ENCODE measurements around the gene ASCC3. TPM values are rescaled to one million over a fixed set of nuclear protein-coding genes. Genes with fewer than 3 reads are reported as not detected.

Gene ASCC3
- total RNA-seq, 4 donors from 2014 or later = 15.7 to 39.9 (median 29.3) TPM

- Histone ChIP-seq H3K4me3 (no peak overlapping the region), H3K4me1 (no peaks in the 10 kb centered on the region), H3K27ac (no peak overlapping the region), H3K27me3 (no peaks in the 10 kb centered on the region), H3K36me3 (no peaks in the 10 kb centered on the region), H3K9me3 (no peaks in the 10 kb centered on the region)
- DNase-seq = no peak
- TF ChIP-seq POLR2AphosphoS5 (IDR thresholded peaks at IDR 0.05) (no peak), POLR2A (IDR thresholded peaks at IDR 0.05) (no peak), CTCF (IDR thresholded peaks at IDR 0.05) (no peak), EP300 (IDR thresholded peaks at IDR 0.05; ENCODE audit: low read depth) (no peak)
- in situ Hi-C loops (cut with MboI; ENCODE audit: low pct_ligation_motif_present in 1 of 4, low pct_unique_long_range_greater_than_20kb in 1 of 4, low sequenced_read_pairs in 3 of 4) = no loop called here
- WGBS, 2 donors (ENCODE audit: low coverage in 1 of 2) = 92 to 95% methylated on average over 4 of the region's 4 CpGs
- intact Hi-C loops (cut with DNase I; ENCODE audit: low total_unique reads) = no loop called here
Observed at GRCh38 chr6:100806296-100806695, 74.8 kb downstream of the ASCC3 start.

- H3K4me3 ChIP-seq = no peak overlapping the region
- H3K36me3 ChIP-seq = no peaks in the 10 kb centered on the region
- H3K27ac ChIP-seq = no peak overlapping the region
- TF ChIP-seq POLR2AphosphoS5 (IDR thresholded peaks at IDR 0.05) = no peak
- TF ChIP-seq CTCF (IDR thresholded peaks at IDR 0.05) = no peak
- no peak for TF ChIP-seq POLR2A (IDR thresholded peaks at IDR 0.05)
- TF ChIP-seq EP300 (IDR thresholded peaks at IDR 0.05; ENCODE audit: low read depth) = no peak
- no peaks in the 10 kb centered on the region for H3K27me3 ChIP-seq
- DNase-seq = no peak
- H3K4me1 ChIP-seq = no peaks in the 10 kb centered on the region
- intact Hi-C loops (cut with DNase I; ENCODE audit: low total_unique reads) = no loop called here
- 92 to 97% methylated on average over 4 of the region's 4 CpGs for WGBS, 2 donors (ENCODE audit: low coverage in 1 of 2)
- H3K9me3 ChIP-seq = no peaks in the 10 kb centered on the region
- in situ Hi-C loops (cut with MboI; ENCODE audit: low pct_ligation_motif_present in 1 of 4, low pct_unique_long_range_greater_than_20kb in 1 of 4, low sequenced_read_pairs in 3 of 4) = no loop called here
Observed at GRCh38 chr6:100803264-100804045, 77.7 kb downstream of the ASCC3 start.

- Histone ChIP-seq H3K36me3 (no peaks in the 10 kb centered on the region), H3K9me3 (no peaks in the 10 kb centered on the region), H3K4me3 (no peak overlapping the region), H3K4me1 (no peaks in the 10 kb centered on the region), H3K27ac (no peak overlapping the region), H3K27me3 (no peaks in the 10 kb centered on the region)
- DNase-seq = no peak
- 70 to 91% methylated on average over 1 of the region's 1 CpG for WGBS, 2 donors (ENCODE audit: low coverage in 1 of 2)
- in situ Hi-C loops (cut with MboI; ENCODE audit: low pct_ligation_motif_present in 1 of 4, low pct_unique_long_range_greater_than_20kb in 1 of 4, low sequenced_read_pairs in 3 of 4) (no loop called here), intact Hi-C loops (cut with DNase I; ENCODE audit: low total_unique reads) (no loop called here)
- TF ChIP-seq CTCF (IDR thresholded peaks at IDR 0.05) = no peak
- no peak for TF ChIP-seq POLR2A (IDR thresholded peaks at IDR 0.05)
- no peak for TF ChIP-seq EP300 (IDR thresholded peaks at IDR 0.05; ENCODE audit: low read depth)
- TF ChIP-seq POLR2AphosphoS5 (IDR thresholded peaks at IDR 0.05) = no peak
Observed at GRCh38 chr6:100801036-100801435, 80.1 kb downstream of the ASCC3 start.

GRCh38 chr6:100796049-100796823, 84.9 kb downstream of the ASCC3 start:
- in situ Hi-C loops (cut with MboI; ENCODE audit: low pct_ligation_motif_present in 1 of 4, low pct_unique_long_range_greater_than_20kb in 1 of 4, low sequenced_read_pairs in 3 of 4) = no loop called here
- WGBS, 2 donors (ENCODE audit: low coverage in 1 of 2) = 86 to 95% methylated on average over 3 to 4 of the region's 4 CpGs
- H3K9me3 ChIP-seq = no peaks in the 10 kb centered on the region
- H3K36me3 ChIP-seq = no peaks in the 10 kb centered on the region
- H3K27ac ChIP-seq = no peak overlapping the region
- no peak for DNase-seq
- TF ChIP-seq EP300 (IDR thresholded peaks at IDR 0.05; ENCODE audit: low read depth) (no peak), CTCF (IDR thresholded peaks at IDR 0.05) (no peak), POLR2AphosphoS5 (IDR thresholded peaks at IDR 0.05) (no peak), POLR2A (IDR thresholded peaks at IDR 0.05) (no peak)
- intact Hi-C loops (cut with DNase I; ENCODE audit: low total_unique reads) = loop anchor here (2.0 kb wide), 1 partner anchor 17 kb away; no protein-coding TSS in a partner anchor
- H3K4me1 ChIP-seq = no peaks in the 10 kb centered on the region
- H3K27me3 ChIP-seq = no peaks in the 10 kb centered on the region
- no peak overlapping the region for H3K4me3 ChIP-seq

Data from transverse colon (tissue), 4 donors.